Ishikawa (cell line): Measurements from ENCODE around the gene PCBP4.

Source experiments
- CREB1 ChIP-seq: IDR thresholded peaks from 2 replicates; pipeline ENCODE4 v1.6.1; 2012; ENCODE audit warnings: low read depth
- EGR1 ChIP-seq: IDR thresholded peaks from 2 replicates; pipeline ENCODE4 v1.6.1; 2012
- EP300 ChIP-seq: IDR thresholded peaks from 2 replicates; pipeline ENCODE4 v1.6.1; 2012; ENCODE audit warnings: borderline replicate concordance
- MAX ChIP-seq: IDR thresholded peaks from 2 replicates; pipeline ENCODE4 v1.6.1; 2012
- NFIC ChIP-seq: IDR thresholded peaks from 2 replicates; pipeline ENCODE4 v1.6.1; 2012
- RAD21 ChIP-seq: IDR thresholded peaks from 2 replicates; pipeline ENCODE4 v1.6.1; 2012; ENCODE audit warnings: low read depth
- REST ChIP-seq: IDR thresholded peaks from 2 replicates; pipeline ENCODE4 v1.6.1; 2012; ENCODE audit warnings: low read depth, mild to moderate bottlenecking
- TAF1 ChIP-seq: IDR thresholded peaks from 2 replicates; pipeline ENCODE4 v1.6.1; 2012; ENCODE audit warnings: low read depth, mild to moderate bottlenecking

GRCh38 chr3:52014613-52015012 lies 47.4 kb upstream of the PCBP4 start:
- TF ChIP-seq NFIC (no peak), EP300 (no peak), REST (no peak), CREB1 (no peak), TAF1 (no peak), MAX (no peak), RAD21 (peak; percentile 33; the same call in 1 of the 2 replicates), EGR1 (no peak)
